ENCODE results near the gene ATG5. TPM values are rescaled to one million over a fixed set of nuclear protein-coding genes. Genes with fewer than 3 reads are reported as not detected.
A peak's percentile ranks its signal among the peaks of the same experiment; 100 is the strongest.

Gene ATG5
- polyA plus RNA-seq, 1 of the 3 experiments (the other 2 are of a cell fraction): 15.5 TPM

DNA sequence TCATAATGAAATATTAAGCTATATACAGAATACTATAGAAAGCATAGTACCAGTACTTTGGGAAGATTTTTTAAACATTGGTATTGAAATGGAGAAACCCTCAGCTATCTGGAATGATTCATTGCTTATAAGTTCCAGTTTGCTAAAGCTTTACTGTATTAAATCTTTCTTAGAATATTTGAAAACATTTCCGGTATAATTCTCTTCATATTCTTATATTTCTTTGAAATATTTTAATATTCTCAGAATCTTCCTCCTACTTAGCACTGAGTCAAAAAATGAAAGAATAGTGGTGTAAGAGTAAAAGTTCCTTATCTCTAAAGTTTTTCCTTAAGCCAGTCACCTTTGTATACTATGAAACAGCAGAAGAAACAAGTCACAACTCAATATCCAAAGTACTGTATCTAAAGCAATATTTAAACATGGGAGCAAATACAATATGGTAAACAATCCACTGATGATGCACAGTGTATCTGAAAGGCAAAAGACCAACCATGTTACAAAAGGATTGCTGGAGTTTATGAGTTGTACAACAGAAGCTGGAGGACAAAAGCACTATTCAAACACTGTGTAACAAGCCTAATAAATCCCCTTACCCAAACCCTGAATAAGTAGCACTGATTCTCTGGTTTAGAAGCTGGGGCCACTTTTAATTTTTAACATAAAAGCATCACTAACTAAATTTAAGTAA is 137.3 kb downstream of the ATG5 start:
- H3K27ac ChIP-seq (ENCODE audit: low read depth in 2 of 2, low read length in 1 of 2): peak overlapping the region in 1 of 2 experiments; percentile 42; a peak in 2 of 4 replicates
- CTCF ChIA-PET: interaction anchor here (1.4 kb wide), 1 partner anchor 98 kb away, joined by 4 read pairs; no protein-coding TSS in a partner anchor
- no peaks in the 10 kb centered on the region for H3K27me3 ChIP-seq (ENCODE audit: insufficient read depth)
- no peak overlapping the region for H3K4me3 ChIP-seq (ENCODE audit: low read depth in 2 of 2, low read length in 1 of 2)
- no peak overlapping the region for H3K9ac ChIP-seq
- H3K36me3 ChIP-seq (replicated peaks in 1 of 2; ENCODE audit: control insufficient read depth in 1 of 2, insufficient read depth in 2 of 2, low read length in 1 of 2): peaks cover 8 to 24% of the 10 kb centered on the region in 2 experiments
- H3K9me2 ChIP-seq: no peaks in the 10 kb centered on the region
- POLR2A ChIA-PET: no interaction called here
- 0 out of 2 replicates have a peak overlapping the region, but pooled peaks have one; percentile 3 for H3K4me2 ChIP-seq
- WGBS (ENCODE audit: low lambda C conversion rate): 88% methylated on average over 1 of the region's 1 CpG
- H3K79me2 ChIP-seq (ENCODE audit: insufficient read depth): no peaks in the 10 kb centered on the region
- TF ChIP-seq POLR2AphosphoS5 (IDR thresholded peaks at IDR 0.05; ENCODE audit: low read depth, low read length) (no peak), YY1 (IDR thresholded peaks at IDR 0.05; ENCODE audit: low read depth) (no peak), FOSL2 (IDR thresholded peaks at IDR 0.05; ENCODE audit: borderline replicate concordance, low read depth) (no peak), JUND (IDR thresholded peaks at IDR 0.05) (no peak), RCOR1 (IDR thresholded peaks at IDR 0.05; ENCODE audit: low read length) (no peak), NFIC (IDR thresholded peaks at IDR 0.05; ENCODE audit: borderline replicate concordance) (no peak)
- TF ChIP-seq, protein P1, sequence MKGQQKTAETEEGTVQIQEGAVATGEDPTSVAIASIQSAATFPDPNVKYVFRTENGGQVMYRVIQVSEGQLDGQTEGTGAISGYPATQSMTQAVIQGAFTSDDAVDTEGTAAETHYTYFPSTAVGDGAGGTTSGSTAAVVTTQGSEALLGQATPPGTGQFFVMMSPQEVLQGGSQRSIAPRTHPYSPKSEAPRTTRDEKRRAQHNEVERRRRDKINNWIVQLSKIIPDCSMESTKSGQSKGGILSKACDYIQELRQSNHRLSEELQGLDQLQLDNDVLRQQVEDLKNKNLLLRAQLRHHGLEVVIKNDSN (IDR thresholded peaks at IDR 0.05; ENCODE audit: borderline replicate concordance, low read depth): no peak
- TF ChIP-seq, protein P2, sequence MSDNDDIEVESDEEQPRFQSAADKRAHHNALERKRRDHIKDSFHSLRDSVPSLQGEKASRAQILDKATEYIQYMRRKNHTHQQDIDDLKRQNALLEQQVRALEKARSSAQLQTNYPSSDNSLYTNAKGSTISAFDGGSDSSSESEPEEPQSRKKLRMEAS (IDR thresholded peaks at IDR 0.05; ENCODE audit: low read depth): no peak
- H3K4me1 ChIP-seq (ENCODE audit: control insufficient read depth in 1 of 2, insufficient read depth in 2 of 2, low read depth in 1 of 2, low read length in 1 of 2): peaks cover 2 to 14% of the 10 kb centered on the region in 2 experiments; a peak in 3 of 4 replicates
- H4K20me1 ChIP-seq (ENCODE audit: insufficient read depth): no peaks in the 10 kb centered on the region
- H3K9me3 ChIP-seq: no peaks in the 10 kb centered on the region
- H2AFZ ChIP-seq (ENCODE audit: low read depth): no peak overlapping the region
- peaks cover 23% of the 10 kb centered on the region for H3F3A ChIP-seq (replicated peaks; ENCODE audit: insufficient read depth)
- no peak for DNase-seq

DNA sequence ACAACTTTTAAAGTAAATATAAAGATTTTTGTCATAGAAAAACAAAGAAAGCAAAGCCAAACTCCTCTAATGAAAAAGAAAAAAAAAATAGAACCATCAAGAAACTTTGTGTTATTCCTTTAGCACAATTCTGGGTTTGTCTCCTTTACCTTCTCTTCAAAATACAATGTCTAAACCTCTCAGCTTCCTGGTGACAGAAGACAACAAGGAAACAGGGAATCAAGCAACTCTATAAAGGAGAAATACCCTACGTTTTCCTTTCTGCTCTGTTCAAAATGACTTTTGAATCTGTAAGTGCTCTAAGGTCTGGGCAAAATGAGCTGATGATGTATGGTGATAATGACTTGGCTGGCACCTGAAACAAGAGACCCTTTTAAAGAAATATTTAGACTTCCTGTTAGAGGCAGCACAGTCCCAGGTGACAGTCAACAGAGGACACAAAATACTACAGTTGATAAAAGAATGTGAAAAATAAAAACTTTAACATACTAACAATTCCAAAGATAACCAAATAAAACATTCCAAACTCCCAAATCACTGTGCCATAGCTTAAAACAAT is 138.1 kb downstream of the ATG5 start:
- Histone ChIP-seq H3K27me3 (ENCODE audit: insufficient read depth) (no peaks in the 10 kb centered on the region), H3K27ac (ENCODE audit: low read depth in 2 of 2, low read length in 1 of 2) (peak overlapping the region in 1 of 2 experiments; percentile 42; a peak in 1 of 4 replicates), H3K9me3 (no peaks in the 10 kb centered on the region), H3K4me2 (0 out of 2 replicates have a peak overlapping the region, but pooled peaks have one; percentile 3), H3K4me3 (ENCODE audit: low read depth in 2 of 2, low read length in 1 of 2) (no peak overlapping the region), H3K36me3 (replicated peaks in 1 of 2; ENCODE audit: control insufficient read depth in 1 of 2, insufficient read depth in 2 of 2, low read length in 1 of 2) (peaks cover 8 to 24% of the 10 kb centered on the region in 2 experiments), H3K9ac (no peak overlapping the region), H3K79me2 (ENCODE audit: insufficient read depth) (no peaks in the 10 kb centered on the region), H3F3A (replicated peaks; ENCODE audit: insufficient read depth) (peaks cover 23% of the 10 kb centered on the region), H3K9me2 (no peaks in the 10 kb centered on the region), H4K20me1 (ENCODE audit: insufficient read depth) (no peaks in the 10 kb centered on the region), H3K4me1 (ENCODE audit: control insufficient read depth in 1 of 2, insufficient read depth in 2 of 2, low read depth in 1 of 2, low read length in 1 of 2) (peaks cover 0 to 11% of the 10 kb centered on the region in 2 experiments; a peak in 2 of 4 replicates), H2AFZ (ENCODE audit: low read depth) (no peak overlapping the region)
- TF ChIP-seq, protein P3, sequence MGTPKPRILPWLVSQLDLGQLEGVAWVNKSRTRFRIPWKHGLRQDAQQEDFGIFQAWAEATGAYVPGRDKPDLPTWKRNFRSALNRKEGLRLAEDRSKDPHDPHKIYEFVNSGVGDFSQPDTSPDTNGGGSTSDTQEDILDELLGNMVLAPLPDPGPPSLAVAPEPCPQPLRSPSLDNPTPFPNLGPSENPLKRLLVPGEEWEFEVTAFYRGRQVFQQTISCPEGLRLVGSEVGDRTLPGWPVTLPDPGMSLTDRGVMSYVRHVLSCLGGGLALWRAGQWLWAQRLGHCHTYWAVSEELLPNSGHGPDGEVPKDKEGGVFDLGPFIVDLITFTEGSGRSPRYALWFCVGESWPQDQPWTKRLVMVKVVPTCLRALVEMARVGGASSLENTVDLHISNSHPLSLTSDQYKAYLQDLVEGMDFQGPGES (IDR thresholded peaks at IDR 0.05; ENCODE audit: low read depth, low read length): no peak
- TF ChIP-seq GABPA (IDR thresholded peaks at IDR 0.05; ENCODE audit: low read depth) (no peak), NRF1 (IDR thresholded peaks at IDR 0.05; ENCODE audit: low read depth, low read length) (no peak), SMC3 (IDR thresholded peaks at IDR 0.05; ENCODE audit: low read depth, low read length) (no peak), EZH2phosphoT487 (IDR thresholded peaks at IDR 0.05; ENCODE audit: borderline replicate concordance, low read depth) (no peak), FOXM1 (IDR thresholded peaks at IDR 0.05; ENCODE audit: low read depth) (no peak), MEF2A (IDR thresholded peaks at IDR 0.05; ENCODE audit: borderline replicate concordance, low read depth) (no peak), YY1 (IDR thresholded peaks at IDR 0.05; ENCODE audit: low read depth) (no peak), TCF12 (IDR thresholded peaks at IDR 0.05) (no peak), MXI1 (IDR thresholded peaks at IDR 0.05; ENCODE audit: low read depth, low read length) (no peak), ELF1 (IDR thresholded peaks at IDR 0.05) (no peak), JUND (IDR thresholded peaks at IDR 0.05) (no peak), RXRA (IDR thresholded peaks at IDR 0.05; ENCODE audit: borderline replicate concordance, low read depth) (no peak), RCOR1 (IDR thresholded peaks at IDR 0.05; ENCODE audit: low read length) (no peak), NFIC (IDR thresholded peaks at IDR 0.05; ENCODE audit: borderline replicate concordance) (no peak)
- TF ChIP-seq, protein P2 (IDR thresholded peaks at IDR 0.05; ENCODE audit: low read depth): no peak
- TF ChIP-seq, protein P4, sequence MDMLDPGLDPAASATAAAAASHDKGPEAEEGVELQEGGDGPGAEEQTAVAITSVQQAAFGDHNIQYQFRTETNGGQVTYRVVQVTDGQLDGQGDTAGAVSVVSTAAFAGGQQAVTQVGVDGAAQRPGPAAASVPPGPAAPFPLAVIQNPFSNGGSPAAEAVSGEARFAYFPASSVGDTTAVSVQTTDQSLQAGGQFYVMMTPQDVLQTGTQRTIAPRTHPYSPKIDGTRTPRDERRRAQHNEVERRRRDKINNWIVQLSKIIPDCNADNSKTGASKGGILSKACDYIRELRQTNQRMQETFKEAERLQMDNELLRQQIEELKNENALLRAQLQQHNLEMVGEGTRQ (IDR thresholded peaks at IDR 0.05; ENCODE audit: borderline replicate concordance, low read depth, low read length): no peak
- ChIA-PET CTCF (no interaction called here), POLR2A (no interaction called here)
- 64% methylated on average over 1 of the region's 1 CpG for WGBS (ENCODE audit: low lambda C conversion rate)
- no peak for DNase-seq

Measured in SK-N-SH (cell line).